Lung (tissue), 12 donors: ENCODE data around the gene SULT2B1. TPM values are rescaled to one million over a fixed set of nuclear protein-coding genes. Genes with fewer than 3 reads are reported as not detected.

ENCODE experiments used
- ATAC-seq: fragments of 200-7000 bp; cut with Tn5 transposase; one replicate; pipeline ENCODE4 v1.9.1; 2020; ENCODE audit warnings: moderate number of reproducible peaks; ENCODE audit not compliant: insufficient read depth, low FRiP score
- DNase-seq, 3 donors: peaks; one replicate each; pipeline ENCODE4 v3.0.0-alpha.2; 2013 to 2017
- H3K27ac ChIP-seq, 2 donors: one replicate each; pipeline ENCODE4 v1.5.1; 2013; ENCODE audit warnings: mild to moderate bottlenecking in 2 of 2, moderate library complexity in 2 of 2, control low read depth in 1 of 2, inconsistent platforms in 1 of 2, low read depth in 1 of 2, low read length in 1 of 2
- H3K27me3 ChIP-seq, 3 donors: one replicate each; pipeline ENCODE4 v1.5.1; 2013; ENCODE audit warnings: low read length in 2 of 3; ENCODE audit not compliant: control insufficient read depth in 3 of 3, insufficient read depth in 3 of 3
- H3K36me3 ChIP-seq, 4 donors: one replicate each; pipeline ENCODE4 v1.5.1; 2013; ENCODE audit warnings: low read length in 4 of 4, mild to moderate bottlenecking in 1 of 4, moderate library complexity in 1 of 4; ENCODE audit not compliant: control insufficient read depth in 4 of 4, insufficient read depth in 4 of 4
- H3K4me1 ChIP-seq, 5 donors: one replicate each; pipeline ENCODE4 v1.5.1; 2013; ENCODE audit warnings: low read length in 5 of 5, mild to moderate bottlenecking in 2 of 5, moderate library complexity in 1 of 5; ENCODE audit not compliant: control insufficient read depth in 5 of 5, insufficient read depth in 5 of 5
- H3K4me3 ChIP-seq: one replicate; pipeline ENCODE4 v1.5.1; 2013; ENCODE audit warnings: mild to moderate bottlenecking, control low read depth, moderate library complexity
- H3K9ac ChIP-seq, 2 donors: one replicate each; pipeline ENCODE4 v1.5.1; 2013; ENCODE audit warnings: low read length in 2 of 2, control low read depth in 1 of 2; ENCODE audit not compliant: insufficient read depth in 1 of 2
- H3K9me3 ChIP-seq, 4 donors: one replicate each; pipeline ENCODE4 v1.5.1; 2013; ENCODE audit warnings: low read length in 3 of 4, mild to moderate bottlenecking in 1 of 4, moderate library complexity in 1 of 4; ENCODE audit not compliant: control insufficient read depth in 4 of 4, insufficient read depth in 3 of 4
- WGBS, 2 donors: extraction: QIAGEN DNeasy Blood & Tissue Kit; methylation state at CpG; one replicate each; pipeline ENCODE4 v1.1.7; 2013; 5-methylcytosine and 5-hydroxymethylcytosine counted together
- polyA plus RNA-seq, 2 donors: library from polyadenylated mRNA; stranded (reverse); fragments of 200-250 nt; gene quantifications; one replicate each; pipeline ENCODE4 v1.2.1, GENCODE V29; 2013
- total RNA-seq, 2 donors: library from RNA; depleted of rRNA in 1 of 2; stranded (reverse); fragments of >200 nt in 1 of 2; gene quantifications; one replicate each; pipeline ENCODE4 v1.2.1, GENCODE V29; 2014 to 2021
- TF ChIP-seq, protein P1 (sequence below): IDR thresholded peaks from 2 replicates; pipeline ENCODE4 v1.5.1; 2012; ENCODE audit warnings: mild to moderate bottlenecking; ENCODE audit errors: control extremely low read depth, extremely low read depth
- donor health status: control.
- donor health status: control.
- donor health status: Bipolar disorder and iron deficiency.
- donor health status: healthy.
- donor health status: DM: yes; HTN: yes; CAD: no.

Gene SULT2B1
- total and polyA plus RNA-seq, 4 donors = 1.2 to 22.9 (median 10.7) TPM

DNA sequence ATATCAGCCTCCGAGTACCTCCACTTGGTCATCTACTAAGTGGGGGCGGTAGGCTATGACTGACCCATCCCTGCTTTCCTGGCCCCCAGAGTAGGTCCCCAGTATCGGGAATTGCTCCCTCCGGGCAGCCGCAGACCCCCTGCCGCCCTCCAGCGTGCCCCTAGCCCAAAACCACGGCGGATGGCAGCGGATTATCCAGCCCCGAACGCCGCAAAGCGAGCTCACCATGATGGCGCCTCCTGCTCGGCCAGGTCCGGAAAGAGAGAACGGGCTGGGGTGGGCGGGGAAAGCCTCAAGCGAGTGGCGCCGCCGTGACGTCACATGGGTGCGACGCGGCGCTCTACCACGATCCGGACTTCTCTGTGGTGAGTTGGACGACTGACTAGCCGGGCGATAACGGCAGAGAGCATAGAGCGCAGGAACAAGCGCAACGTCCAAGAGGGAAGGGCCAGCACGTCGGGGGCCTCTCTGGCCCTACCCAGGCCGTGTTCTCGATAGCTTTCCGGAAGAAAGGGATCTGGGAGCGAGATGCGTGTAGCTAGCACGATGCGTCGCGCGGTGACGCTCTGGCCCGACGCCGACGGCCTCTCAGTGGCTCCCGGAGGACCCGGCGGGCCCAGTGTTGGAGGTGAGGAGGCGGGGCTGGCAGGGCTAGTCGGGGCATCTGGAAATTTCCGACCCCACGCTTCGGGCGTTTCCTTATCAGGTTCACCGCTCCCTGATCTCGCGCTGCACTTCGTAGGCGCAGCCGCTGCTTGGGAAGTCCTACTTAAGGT, 67.1 kb downstream of the SULT2B1 start, which contains the start of the genes RPL18 and SPHK2:
Gene RPL18, minus strand, starts transcription at position 263 of the 776 bp plus-strand sequence. Its CDS starts 35 bp downstream, at position 228.
Gene SPHK2, plus strand, starts transcription at position 591 of the 776 bp plus-strand sequence. CDS start 1,009 bp downstream, outside the sequence.
- peak; percentile 100 for DNase-seq
- TF ChIP-seq, protein P1, sequence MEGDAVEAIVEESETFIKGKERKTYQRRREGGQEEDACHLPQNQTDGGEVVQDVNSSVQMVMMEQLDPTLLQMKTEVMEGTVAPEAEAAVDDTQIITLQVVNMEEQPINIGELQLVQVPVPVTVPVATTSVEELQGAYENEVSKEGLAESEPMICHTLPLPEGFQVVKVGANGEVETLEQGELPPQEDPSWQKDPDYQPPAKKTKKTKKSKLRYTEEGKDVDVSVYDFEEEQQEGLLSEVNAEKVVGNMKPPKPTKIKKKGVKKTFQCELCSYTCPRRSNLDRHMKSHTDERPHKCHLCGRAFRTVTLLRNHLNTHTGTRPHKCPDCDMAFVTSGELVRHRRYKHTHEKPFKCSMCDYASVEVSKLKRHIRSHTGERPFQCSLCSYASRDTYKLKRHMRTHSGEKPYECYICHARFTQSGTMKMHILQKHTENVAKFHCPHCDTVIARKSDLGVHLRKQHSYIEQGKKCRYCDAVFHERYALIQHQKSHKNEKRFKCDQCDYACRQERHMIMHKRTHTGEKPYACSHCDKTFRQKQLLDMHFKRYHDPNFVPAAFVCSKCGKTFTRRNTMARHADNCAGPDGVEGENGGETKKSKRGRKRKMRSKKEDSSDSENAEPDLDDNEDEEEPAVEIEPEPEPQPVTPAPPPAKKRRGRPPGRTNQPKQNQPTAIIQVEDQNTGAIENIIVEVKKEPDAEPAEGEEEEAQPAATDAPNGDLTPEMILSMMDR = no peak
- Histone ChIP-seq H3K4me1 (peaks cover 5 to 51% (median 19%) of the 10 kb centered on the region in 5 donors), H3K36me3 (peaks cover 13 to 38% (median 24%) of the 10 kb centered on the region in 4 donors), H3K27me3 (no peaks in the 10 kb centered on the region), H3K9ac (peak within 1 kb of the TSS; percentile 97 to 99), H3K4me3 (peak within 1 kb of the TSS; percentile 93), H3K27ac (peak within 1 kb of the TSS; percentile 86 to 96), H3K9me3 (no peaks in the 10 kb centered on the region)
- ATAC-seq = peak; percentile 87
- WGBS, 2 donors = 0 to 1% methylated on average over 69 of the region's 69 CpGs

DNA sequence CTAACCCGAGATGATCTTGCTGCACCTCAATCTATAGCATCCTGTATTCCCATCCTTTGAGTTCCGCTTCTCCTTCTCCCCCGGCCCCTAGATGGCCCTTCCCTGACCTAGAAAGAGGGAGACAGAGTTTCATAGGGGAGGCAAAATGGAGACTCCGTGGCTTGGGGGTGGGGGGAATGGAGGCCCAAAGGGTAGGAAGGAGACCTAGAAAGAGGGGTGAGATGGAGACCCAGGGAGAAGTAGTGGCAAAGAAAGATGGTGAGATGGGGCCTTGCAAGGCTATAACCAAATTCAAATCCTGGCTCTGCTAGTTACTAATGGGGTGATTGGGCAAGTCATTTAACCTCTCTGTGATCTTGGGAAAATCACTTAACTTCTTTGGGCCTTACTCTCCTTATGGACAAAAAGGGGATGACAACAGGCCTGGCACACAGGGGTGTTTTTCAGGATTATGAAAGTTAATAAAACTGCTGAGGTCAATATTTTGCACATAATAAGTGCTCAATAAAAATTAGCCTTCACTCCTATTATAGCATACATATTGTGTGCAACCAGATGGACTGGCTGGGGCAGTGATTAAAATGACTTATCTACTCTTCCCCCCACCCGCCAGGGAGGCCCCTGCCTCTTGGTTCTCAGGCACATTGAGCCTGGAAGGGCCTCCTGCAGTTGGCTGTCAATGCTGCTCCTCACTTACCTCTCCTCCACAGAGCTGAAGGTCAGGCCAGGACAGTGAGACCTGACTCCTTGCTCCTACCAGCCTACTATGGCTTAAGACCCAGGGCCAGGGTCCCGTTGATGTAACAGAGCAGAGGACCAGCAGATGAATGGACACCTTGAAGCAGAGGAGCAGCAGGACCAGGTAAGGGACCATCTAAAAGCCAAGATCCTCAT, 68.0 kb downstream of the SULT2B1 start:
- H3K27me3 ChIP-seq = no peaks in the 10 kb centered on the region
- no peaks in the 10 kb centered on the region for H3K9me3 ChIP-seq
- WGBS, 2 donors = 31 to 34% methylated on average over 6 of the region's 6 CpGs
- peaks cover 9 to 55% (median 22%) of the 10 kb centered on the region in 5 donors for H3K4me1 ChIP-seq
- ATAC-seq = no peak
- peak overlapping the region; percentile 60 for H3K4me3 ChIP-seq
- peaks cover 13 to 36% (median 23%) of the 10 kb centered on the region in 4 donors for H3K36me3 ChIP-seq
- peak overlapping the region; percentile 86 to 96 for H3K27ac ChIP-seq
- peak in 2 of 3 donors; percentile 53 for DNase-seq
- TF ChIP-seq, protein P1 = no peak
- peak overlapping the region; percentile 76 to 95 for H3K9ac ChIP-seq

DNA sequence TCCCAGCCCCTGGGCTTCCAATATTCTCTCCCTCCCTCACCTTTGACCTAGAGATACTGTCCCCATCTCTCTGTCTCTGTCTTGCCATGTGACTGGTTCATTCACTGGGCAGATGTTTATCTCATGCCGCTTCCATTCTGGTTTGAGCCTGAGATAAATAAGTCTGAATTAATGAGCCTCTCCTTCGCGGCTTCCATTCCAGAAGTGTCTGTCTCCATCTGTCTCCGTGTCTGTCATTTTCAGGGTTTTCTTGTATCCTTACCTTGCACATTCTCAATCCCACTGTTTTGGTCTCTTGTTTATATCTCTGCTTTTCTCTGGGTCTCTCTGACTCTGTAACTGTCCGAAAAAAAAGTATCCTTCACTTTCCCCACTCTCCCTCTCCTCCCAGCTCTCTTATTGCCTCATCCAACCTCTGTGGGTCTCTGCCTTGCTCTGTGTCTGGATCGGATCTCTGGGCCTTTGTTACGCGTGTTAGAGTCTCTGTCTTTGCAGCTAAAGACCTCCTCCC, 71.6 kb downstream of the SULT2B1 start:
- Histone ChIP-seq H3K36me3 (peaks cover 0 to 13% (median 2%) of the 10 kb centered on the region in 4 donors), H3K4me1 (peaks cover 0 to 24% (median 6%) of the 10 kb centered on the region in 5 donors), H3K27ac (peak overlapping the region; percentile 35 to 85), H3K27me3 (no peaks in the 10 kb centered on the region), H3K4me3 (no peak overlapping the region), H3K9me3 (no peaks in the 10 kb centered on the region), H3K9ac (peak overlapping the region; percentile 51 to 87)
- TF ChIP-seq, protein P1 = no peak
- ATAC-seq (no peak), DNase-seq (peak in 1 of 3 donors; percentile 59)
- 35 to 39% methylated on average over 8 of the region's 8 CpGs for WGBS, 2 donors
